SK-N-DZ (cell line): Measurements from ENCODE around the gene PSMD14.
"Not testable (repeated sequence)": the region's sequence is repeated elsewhere in the genome, so short reads cannot be mapped to it uniquely, and the experiment has no call there.

Experiments
- DNase-seq: peaks from one replicate; pipeline ENCODE4 v3.0.0-alpha.2; 2015; ENCODE audit warnings: low spot score

Gene PSMD14

DNA sequence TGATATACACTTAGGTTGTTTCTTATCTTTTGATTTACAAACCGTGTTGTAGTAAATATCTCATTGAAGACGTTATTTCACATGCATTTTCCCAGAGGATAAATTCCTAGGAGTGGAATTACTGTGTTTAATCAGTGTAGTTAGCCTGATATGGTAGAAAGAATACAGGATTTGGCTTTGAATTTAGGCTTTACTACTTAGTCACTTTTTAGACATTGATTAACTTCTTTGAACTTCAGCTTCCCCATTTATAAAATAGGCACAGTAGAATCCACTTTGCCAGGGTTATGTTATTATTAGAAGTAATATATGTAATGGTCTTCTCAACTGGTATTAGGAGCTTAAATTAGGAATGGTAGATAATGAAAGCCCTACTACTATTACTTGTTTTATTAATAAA lies 27.4 kb downstream of the PSMD14 start:
- no peak for DNase-seq

DNA sequence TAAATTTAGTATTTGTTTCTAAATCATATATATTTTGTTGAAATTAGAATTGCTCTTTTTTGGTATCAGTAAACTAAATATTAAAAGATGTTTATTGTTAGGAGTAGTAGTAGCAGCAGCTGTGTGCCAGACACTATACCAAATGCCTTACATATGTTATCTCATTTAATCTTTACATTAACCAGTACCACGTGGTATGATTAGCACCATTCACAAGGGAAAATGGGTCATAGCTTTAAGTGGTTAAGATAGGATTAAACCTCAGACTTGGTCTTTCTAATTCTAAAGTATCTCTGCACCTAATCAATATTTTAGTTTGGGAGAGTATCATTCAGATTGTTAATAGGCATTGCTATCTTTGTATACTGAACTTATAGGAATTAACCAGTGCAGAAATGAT lies 29.0 kb downstream of the PSMD14 start:
- DNase-seq: peak; percentile 60

DNA sequence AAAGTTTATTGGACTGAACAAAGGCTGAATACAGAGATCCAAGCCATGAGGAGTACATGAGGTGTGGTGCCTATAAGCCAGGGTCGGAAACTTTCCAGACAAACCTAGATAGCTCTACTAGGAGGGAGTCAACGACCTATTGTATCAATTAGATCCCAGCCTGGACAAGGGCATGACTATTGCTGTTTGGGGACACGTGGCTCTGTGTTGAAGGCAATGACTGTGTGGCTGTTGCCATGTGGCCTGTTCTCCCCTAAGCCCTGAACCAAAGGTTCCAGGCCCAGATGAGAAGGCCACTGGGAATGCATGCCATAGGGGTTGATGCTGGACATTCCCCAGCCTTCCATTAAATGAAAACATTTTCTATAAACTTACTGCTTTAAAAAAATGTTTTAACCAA lies 31.3 kb downstream of the PSMD14 start:
- DNase-seq: not testable (repeated sequence)

DNA sequence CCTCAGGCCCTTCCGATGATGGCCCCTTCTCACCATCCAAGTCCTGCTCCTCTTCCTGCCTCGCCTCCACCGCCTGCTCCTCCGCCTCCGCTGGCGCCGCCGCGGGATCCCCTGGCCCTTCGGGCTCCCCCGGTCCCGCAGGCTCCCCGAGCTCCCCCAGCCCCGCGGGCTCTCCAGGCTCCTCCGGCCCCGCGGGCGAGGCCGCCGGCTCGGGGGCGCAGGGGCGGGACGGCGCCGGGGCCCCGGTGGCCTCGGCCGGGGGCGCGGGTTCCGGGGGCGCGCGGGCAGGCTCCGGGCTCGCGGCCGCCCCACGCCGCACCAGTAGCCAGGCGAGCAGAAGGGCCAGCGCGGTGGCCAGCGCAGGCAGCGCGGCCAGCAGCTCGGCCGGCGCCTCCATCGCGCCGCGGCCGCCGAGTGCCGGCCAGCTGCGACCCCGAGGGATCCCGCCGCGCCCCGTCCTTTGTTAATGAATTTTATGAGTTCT lies 32.7 kb downstream of the PSMD14 start:
- DNase-seq: not testable (repeated sequence)

DNA sequence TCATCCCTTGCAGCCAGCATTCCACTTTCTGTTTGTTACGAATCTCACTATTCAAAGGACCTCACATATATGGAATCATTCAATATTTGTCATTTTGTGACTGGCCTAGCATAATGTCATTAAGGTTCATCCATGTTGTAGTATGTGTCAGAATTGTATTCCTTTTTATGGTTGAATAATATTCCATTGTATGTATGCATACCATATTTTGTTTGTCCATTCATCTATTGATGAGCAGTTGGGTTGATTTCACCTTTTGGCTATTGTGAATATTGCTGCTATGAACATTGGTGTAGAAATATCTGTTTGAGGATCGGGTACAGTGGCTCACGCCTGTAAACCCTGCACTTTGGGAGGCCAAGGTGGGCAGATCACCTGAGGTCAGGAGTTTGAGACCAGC lies 35.0 kb downstream of the PSMD14 start:
- DNase-seq: no peak

DNA sequence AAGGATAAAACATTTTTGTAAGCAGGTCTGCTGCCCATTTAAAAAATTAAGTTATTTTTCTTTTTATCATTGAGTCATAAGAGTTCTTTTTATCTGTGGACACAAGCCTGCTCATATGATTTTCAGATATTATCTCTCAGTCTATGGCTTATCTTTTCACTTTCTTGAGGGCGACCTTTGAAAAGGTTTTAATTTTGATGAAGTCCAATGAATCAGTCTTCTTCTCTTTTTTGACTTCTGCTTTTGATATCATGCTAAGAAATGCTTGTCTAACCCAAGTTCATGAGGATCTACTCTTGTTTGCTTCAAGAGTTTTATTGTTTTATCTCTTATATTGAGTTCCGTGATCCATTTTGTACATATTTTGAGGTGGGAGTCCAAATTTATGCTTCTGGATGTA lies 36.5 kb downstream of the PSMD14 start:
- DNase-seq: no peak

DNA sequence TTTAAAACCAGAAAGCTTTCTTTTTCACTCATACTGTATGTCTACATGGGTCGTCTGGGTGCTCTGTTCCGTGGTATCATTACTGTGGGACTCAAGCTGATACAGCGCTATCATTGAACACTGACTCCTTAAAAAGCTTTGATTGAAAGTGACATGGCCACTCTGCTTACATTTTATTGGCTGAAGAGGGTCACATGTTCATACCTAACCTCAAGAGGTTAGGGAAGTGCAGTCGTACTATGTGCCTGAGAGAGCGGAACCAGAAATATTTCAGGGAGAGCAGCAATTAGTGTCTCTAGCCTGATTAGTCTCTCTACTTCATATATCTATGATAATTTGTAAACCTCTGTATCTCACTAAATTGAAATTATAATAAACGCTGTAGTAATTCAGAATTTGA lies 43.5 kb downstream of the PSMD14 start:
- no peak for DNase-seq

DNA sequence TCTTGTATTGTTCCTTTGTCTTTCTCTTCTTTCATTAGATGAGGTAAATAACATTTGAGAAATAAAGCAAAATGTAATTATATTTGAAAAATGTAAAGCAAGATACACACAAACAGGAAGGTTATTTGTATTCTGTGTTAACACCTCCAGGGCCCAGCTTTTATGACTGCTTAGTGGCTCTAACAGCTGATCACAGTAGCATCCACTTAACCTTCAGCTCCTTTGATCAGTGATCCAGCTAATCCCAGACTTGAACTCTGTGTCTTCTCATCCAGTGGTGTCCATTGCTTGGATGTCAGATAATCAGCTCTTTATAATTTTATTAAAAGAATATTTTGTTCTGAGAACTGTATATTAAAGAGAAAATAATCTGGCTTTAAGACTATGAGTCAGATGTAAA lies 44.5 kb downstream of the PSMD14 start:
- peak; percentile 2 for DNase-seq

DNA sequence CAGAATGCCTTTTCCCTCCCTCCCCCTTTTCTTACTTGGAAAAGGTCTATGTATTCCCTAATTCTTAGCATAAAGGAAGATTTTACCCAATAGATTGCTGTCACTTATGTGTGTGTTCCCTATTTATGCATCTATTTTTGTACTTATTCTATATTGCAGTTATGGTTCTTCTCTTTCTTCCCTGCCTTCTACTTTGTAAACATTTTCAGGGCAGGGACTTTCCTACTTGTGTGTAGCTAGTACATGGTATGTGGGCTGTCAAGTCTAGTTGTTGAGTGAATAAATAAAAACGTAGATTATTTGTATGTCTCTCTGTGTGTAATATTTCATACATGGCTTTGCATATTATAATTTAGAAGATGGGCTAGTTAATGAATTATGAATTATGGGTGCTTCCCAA lies 45.3 kb downstream of the PSMD14 start:
- no peak for DNase-seq

DNA sequence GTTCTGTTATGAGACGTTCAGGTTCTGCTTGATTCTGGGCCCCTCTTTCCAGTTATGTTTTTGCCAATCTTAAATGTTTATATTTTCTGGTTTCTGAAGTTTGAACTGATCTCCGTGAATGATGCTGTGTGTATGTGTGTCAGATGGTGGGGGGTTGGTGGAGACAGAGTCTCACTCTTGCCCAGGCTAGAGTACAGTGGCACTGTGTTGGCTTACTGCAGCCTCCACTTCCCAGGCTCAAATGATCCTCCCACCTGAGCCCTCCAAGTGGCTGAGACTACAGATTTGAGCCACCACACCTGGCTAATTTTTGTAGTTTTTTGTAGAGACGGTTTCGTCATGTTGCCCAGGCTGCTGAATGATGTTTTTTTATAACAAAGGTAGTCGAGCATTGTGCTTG lies 45.9 kb downstream of the PSMD14 start:
- DNase-seq: no peak

DNA sequence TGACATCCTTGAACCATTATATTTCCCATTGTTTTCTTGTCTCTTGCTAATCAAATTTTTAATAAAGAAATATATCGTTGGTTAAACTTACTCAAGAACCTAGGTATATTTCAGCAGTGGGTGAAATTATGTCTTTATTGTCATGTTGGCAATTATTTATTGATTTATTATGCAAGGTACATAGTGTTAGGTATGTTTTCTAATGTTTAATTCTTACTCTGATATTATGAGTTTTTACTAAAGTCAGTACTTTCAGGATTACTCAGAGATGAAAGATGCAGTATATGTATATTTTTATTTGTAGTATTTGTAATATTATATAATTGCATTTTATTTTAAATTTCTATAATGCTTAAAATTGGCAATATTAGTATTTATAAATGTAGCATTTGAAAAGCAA lies 46.9 kb downstream of the PSMD14 start:
- DNase-seq: no peak

DNA sequence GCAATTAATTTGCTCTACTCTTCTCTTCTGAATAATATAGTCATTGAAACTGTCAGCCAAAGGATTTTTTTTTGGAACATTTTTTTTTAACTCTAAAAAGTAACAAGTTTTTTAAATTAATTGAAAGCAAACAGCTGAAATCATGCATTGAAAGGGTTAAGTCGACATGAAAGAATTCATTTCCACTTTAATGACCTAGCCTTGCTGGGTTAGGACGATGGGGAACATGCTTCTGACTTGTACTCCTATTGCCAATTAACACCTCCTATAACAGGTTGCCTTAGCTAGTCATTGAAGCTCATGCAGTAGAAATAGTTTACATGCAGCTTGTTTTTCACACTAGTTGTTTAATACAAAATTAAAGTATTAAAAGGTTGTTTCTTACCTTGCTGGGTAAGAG lies 47.8 kb downstream of the PSMD14 start:
- DNase-seq: no peak

DNA sequence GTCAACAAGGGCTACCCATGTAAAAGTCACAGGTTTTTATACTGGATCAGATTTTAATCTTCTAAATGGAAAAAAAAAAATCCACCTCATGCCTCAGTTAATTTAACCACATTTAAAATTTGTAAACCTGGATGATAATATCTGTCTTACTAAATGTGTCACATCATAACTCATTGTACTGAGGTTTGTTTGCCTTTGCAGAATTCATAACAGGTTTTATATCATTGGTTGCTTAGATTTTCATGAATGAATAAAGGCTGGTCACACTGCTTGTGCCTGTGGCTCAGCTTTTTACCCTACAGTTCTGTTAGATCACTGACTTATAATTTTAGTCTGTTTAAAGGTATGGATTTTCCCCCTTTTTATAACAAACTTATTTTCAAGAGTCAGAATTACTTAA lies 48.9 kb downstream of the PSMD14 start:
- no peak for DNase-seq

DNA sequence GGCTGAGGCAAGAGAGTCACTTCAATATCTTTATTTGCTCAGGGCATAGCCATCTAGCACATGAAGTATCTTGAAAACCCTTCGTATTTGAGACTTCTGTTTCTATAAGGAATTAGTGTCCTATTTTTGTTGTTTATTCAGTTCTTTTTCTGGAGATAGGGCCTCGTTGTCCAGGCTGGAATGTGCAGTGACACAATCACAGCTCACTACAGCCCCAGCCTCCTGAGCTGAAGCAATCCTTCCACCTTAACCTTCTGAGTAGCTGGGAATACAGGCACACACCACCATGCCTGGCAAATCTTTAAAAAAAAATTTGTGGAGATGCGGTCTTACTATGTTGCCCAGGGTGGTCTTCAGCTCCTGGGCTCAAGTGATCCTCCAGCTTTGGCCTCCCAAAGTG lies 50.6 kb downstream of the PSMD14 start:
- no peak for DNase-seq

DNA sequence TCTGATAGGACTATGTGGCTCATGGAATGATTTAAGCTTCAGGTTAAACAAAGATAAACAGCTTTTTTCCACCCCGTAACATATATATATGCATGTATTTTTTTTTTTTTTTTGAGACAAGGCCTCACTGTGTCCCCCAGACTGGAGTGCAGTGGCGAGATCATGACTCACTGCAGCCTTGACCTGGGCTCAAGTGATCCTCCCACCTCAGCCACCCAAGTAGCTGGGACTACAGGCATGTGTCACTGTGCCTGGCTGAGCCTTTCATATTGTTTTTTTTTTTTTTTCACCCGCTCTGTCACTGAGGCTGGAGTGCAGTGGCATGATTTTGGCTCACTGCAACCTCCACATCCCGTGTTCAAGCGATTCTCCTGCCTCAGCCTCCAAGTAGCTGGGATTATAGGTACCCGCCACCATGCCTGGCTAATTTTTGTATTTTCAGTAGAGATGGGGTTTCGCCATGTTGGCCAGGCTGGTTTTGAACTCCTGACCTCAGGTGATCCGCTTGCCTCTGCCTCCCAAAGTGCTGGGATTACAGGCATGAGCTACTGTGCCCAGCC lies 52.0 kb downstream of the PSMD14 start:
- DNase-seq: not testable (repeated sequence)

DNA sequence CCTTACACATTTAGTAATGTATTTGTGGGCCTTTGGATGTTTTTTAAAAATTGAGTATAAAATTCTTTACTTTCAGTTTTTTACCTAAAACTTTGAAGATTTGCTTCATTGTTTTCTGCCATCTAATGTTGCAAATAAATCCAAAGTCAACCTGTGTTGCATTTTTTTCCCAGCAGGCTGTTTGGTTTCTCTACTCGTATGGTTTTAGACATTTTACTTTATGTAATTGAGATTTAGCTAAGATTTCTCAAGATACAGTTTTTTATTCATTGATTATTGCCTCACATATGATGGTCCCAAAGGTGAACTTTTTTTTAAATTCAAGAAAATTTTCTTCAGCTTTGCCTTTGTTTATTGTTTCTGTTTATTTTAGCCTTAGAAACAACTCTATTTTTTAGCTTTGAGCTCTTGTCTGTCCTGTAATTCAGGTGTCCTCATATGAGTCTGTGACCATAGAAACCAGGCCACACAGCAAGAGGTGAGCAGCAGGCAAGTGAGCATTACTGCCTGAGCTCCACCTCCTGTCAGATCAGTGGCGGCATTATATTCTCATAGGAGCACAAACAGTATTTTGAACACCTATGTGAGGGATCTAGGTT lies 54.4 kb downstream of the PSMD14 start:
- DNase-seq: no peak

DNA sequence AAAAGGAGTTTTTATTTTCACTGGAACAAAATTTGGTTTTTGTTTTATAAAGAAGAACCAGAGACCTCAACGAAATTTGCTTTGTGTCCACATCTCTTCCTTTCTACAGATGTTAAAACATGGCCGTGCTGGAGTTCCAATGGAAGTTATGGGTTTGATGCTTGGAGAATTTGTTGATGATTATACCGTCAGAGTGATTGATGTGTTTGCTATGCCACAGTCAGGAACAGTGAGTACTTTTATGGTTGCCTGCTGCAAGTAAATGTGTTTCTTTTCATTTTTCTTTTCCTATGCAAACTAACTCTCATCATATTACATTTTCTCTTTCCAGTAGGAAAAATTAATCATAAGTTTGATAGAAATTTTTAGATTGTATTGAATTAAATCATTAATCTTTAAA lies 59.5 kb downstream of the PSMD14 start:
- DNase-seq: no peak

DNA sequence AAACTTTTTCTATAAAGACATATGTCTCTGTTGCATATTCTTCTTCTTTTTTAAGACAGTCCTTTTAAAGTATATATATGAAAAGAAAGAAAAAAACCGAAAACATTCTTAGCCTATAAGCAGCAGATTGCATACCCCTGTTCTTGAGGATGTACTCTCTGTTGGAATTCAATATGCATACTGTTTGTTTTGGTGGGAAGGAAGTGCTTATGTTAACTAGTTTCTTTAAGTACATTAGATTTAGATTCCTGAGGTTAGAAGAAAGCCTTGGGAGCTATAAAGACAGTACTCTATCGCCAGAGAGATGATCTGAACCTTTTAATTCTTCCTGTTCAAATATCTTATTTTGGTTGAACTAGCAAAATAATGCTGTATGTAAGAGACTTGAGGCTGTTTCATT lies 61.1 kb downstream of the PSMD14 start:
- DNase-seq: no peak

DNA sequence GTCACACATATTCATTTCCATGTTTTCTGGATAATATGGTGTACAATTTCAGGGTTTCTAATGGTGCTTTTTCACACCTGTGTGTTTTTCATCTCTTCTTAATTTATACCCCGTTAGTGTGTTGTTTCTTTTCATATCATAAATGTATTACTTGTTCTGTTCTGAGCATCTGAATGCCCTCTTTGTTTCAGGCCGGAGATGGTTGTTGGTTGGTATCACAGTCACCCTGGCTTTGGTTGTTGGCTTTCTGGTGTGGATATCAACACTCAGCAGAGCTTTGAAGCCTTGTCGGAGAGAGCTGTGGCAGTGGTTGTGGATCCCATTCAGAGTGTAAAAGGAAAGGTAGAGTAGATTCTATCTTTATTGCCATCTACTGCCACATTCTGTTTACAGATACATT lies 62.8 kb downstream of the PSMD14 start:
- no peak for DNase-seq

DNA sequence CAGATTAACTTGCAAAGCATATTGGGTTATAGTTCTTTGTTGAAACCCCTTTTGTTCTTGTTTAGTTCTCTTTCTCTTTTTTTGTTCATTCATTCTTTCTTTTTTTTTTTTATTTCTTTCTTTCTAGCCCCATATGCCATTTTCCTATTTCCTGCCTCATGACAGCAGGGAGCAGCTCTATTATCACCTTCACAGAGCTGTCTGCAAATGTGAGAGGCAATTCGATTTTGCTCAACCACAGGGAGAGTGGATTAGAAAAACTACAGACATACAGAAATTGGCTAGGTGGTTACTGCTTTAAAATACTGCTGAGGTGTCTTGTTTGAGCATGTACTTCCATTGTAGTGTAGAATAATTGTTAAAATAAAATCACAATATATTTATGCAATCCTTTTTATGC lies 63.6 kb downstream of the PSMD14 start:
- DNase-seq: no peak

DNA sequence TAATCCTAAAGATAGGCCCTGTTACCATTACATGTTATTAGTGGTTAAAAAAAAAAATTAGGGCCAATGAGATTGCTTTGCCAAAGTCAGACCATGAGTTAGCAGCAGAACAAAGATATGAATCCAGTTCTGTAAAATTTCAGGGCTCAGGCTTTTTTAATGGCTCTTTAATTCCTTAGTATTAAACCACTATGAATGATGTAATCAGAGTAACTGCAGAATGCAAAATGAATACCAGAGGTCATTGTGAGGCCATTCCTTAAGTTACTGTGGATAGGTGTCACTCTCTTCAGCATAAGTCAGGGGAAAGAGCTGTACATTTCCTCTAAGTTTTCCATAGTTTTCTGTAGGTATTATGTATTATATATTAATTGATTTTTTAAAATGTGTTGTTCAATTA lies 65.7 kb downstream of the PSMD14 start:
- no peak for DNase-seq

DNA sequence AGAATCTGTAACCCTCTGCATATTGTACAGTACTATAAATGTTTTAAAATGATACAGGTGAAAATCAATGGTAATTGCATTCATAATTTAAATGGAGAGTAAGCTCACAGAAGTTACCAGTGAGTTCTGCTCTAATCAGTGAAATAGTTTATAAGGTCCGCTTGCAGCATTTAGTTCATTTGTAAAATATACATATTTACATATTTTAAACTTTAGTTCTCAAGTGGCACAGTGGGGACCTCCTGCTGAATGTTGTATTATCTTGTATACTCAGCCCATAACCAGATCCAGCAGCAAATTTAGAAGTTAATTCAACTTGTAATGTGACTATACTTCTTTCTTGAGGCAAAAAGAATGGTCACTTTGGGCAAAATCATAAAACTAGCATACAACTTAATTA lies 66.2 kb downstream of the PSMD14 start:
- no peak for DNase-seq

DNA sequence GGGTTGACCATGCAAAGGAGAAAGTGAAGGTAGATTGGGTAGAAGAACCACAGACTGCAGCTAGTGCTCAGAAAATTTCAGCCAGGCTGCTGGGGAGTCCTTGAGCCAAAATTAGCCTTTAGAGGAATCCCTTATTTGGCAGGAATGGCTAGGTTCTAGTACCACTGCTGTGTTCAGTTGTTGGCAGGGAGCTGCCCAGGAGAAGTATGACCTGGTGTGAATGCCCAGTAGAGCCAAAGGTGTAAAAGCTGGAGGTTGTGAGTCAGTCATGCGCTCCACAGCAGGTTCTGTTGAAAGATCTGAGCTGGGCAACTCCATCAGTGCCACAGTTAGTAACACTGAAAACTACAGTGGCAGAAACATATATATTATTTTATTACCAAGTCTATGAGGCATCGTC lies 71.5 kb downstream of the PSMD14 start:
- no peak for DNase-seq

DNA sequence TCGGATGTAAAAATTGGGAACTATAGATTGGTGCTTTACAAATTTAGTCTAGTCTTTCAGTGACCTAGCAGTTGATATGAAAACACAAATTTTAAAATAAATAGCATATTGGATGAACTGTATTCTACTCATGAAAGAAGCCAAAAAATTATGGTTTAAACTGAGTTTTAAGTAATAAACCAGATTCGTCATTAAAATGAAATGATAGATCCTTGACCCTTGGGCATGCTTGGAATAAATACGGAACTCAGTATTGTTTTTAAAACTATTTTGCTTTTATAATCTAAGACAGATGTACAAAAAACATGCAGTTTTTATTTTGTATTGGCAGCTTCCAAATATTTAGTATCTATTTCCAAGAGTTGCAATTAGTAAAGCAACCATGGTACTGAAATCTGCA lies 73.3 kb downstream of the PSMD14 start:
- no peak for DNase-seq
